Fibroblast of lung (primary cell): ENCODE measurements around the gene GPR12. TPM values are rescaled to one million over a fixed set of nuclear protein-coding genes. Genes with fewer than 3 reads are reported as not detected.
A peak's percentile ranks its signal among the peaks of the same experiment; 100 is the strongest.

Experiments
- DNase-seq, 2 donors: peaks; one replicate each; pipeline versions ENCODE4 v3.0.0 to v3.0.0-alpha.2; 2010; ENCODE audit warnings: low read depth in 2 of 2
- H2AFZ ChIP-seq: 2 replicates; pipeline ENCODE4 v1.5.1; 2012; ENCODE audit warnings: low read length, control low read depth, inconsistent platforms
- H3K27ac ChIP-seq: 2 replicates; pipeline ENCODE4 v1.5.1; 2011; ENCODE audit warnings: low read length, control low read depth; ENCODE audit not compliant: insufficient read depth
- H3K27me3 ChIP-seq: 2 replicates; pipeline ENCODE4 v1.5.1; 2011; ENCODE audit warnings: mild to moderate bottlenecking, low read length; ENCODE audit not compliant: control insufficient read depth, insufficient read depth
- H3K36me3 ChIP-seq: 2 replicates; pipeline ENCODE4 v1.5.1; 2011; ENCODE audit warnings: low read length; ENCODE audit not compliant: control insufficient read depth, insufficient read depth
- H3K4me1 ChIP-seq: 2 replicates; pipeline ENCODE4 v1.5.1; 2011; ENCODE audit warnings: low read length; ENCODE audit not compliant: control insufficient read depth, insufficient read depth; ENCODE audit errors: extremely low read depth
- H3K4me2 ChIP-seq: 2 replicates; pipeline ENCODE4 v1.5.1; 2011; ENCODE audit warnings: low read length, control low read depth; ENCODE audit not compliant: insufficient read depth; ENCODE audit errors: extremely low read depth
- H3K4me3 ChIP-seq, 4 experiments: fragments of 200-600 bp in 1 of 4; sonication (generic) in 1 of 4; replicated peaks in 1 of 4; 2 replicates each; pipeline ENCODE4 v1.5.1; 2011 to 2016; ENCODE audit warnings: low read length in 4 of 4, low read depth in 3 of 4, mild to moderate bottlenecking in 3 of 4, control low read depth in 2 of 4, inconsistent platforms in 1 of 4, mixed read lengths in 1 of 4; ENCODE audit not compliant: insufficient read depth in 1 of 4; ENCODE audit errors: control extremely low read depth in 1 of 4
- H3K79me2 ChIP-seq: 2 replicates; pipeline ENCODE4 v1.5.1; 2012; ENCODE audit warnings: mild to moderate bottlenecking, low read length, inconsistent platforms; ENCODE audit not compliant: control insufficient read depth, insufficient read depth
- H3K9ac ChIP-seq: 2 replicates; pipeline ENCODE4 v1.5.1; 2011; ENCODE audit warnings: mild to moderate bottlenecking, low read length, control low read depth; ENCODE audit not compliant: insufficient read depth
- H3K9me3 ChIP-seq: 2 replicates; pipeline ENCODE4 v1.5.1; 2012; ENCODE audit warnings: low read depth, low read length; ENCODE audit not compliant: control insufficient read depth, insufficient read depth
- H4K20me1 ChIP-seq: 2 replicates; pipeline ENCODE4 v1.5.1; 2011; ENCODE audit warnings: low read length; ENCODE audit not compliant: control insufficient read depth, insufficient read depth; ENCODE audit errors: extremely low read depth
- EZH2 ChIP-seq: IDR thresholded peaks from 2 replicates; pipeline ENCODE4 v1.5.1; 2012; ENCODE audit warnings: low read length, control low read depth, mild to moderate bottlenecking; ENCODE audit errors: missing control alignments
- polyA plus RNA-seq, 2 donors: library from polyadenylated mRNA; depleted of rRNA in 1 of 2; stranded (reverse) in 1 of 2; unstranded in 1 of 2; fragments of >200 nt; gene quantifications; 2 replicates each; pipeline ENCODE4 v1.2.1, GENCODE V29; 2011 to 2012; ENCODE audit warnings: missing spikeins in 1 of 2
- total RNA-seq: library from RNA; depleted of rRNA; stranded (reverse); fragments of >200 nt; gene quantifications from 2 replicates; pipeline ENCODE4 v1.2.1, GENCODE V29; 2014
- TF ChIP-seq, protein P1 (sequence below), 2 donors: IDR thresholded peaks in 1 of 2; conservative IDR thresholded peaks in 1 of 2; 1 replicate in 1 of 2; 2 replicates in 1 of 2; pipeline ENCODE4 v1.5.1; 2011 to 2012; ENCODE audit warnings: low read length in 2 of 2, control low read depth in 1 of 2, inconsistent platforms in 1 of 2, low read depth in 1 of 2, mild to moderate bottlenecking in 1 of 2

GPR12 gene
- total and polyA plus RNA-seq, 2 donors (not counting 1 experiment from before 2014, with no cell fraction given), result not detected

DNA sequence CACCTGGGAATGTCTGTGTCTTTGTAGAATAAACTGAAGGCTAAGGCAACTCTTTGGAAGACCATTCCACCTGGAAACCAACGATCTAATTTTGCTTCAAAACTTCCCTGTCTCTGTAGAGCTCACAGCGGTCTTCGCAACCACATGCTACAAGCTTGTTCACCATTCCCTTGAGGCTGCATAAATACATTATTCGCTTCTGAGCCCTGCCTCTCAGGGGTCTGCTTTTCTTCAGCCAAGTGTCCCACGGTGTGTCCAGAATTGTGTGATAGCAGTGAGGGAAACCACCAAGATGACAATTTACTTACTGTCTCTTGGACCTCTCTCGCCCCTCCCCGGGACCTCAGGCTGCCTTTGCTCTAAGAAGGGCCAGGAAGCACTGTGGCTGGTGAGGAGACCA lies 51.1 kb downstream of the GPR12 start:
- Histone ChIP-seq H4K20me1 (no peaks in the 10 kb centered on the region), H2AFZ (no peak overlapping the region), H3K4me1 (no peaks in the 10 kb centered on the region), H3K9me3 (no peaks in the 10 kb centered on the region), H3K36me3 (no peaks in the 10 kb centered on the region), H3K27ac (no peak overlapping the region), H3K4me3 (no peak overlapping the region), H3K9ac (no peak overlapping the region), H3K27me3 (peaks cover 4% of the 10 kb centered on the region), H3K4me2 (no peak overlapping the region), H3K79me2 (no peaks in the 10 kb centered on the region)
- no peak for DNase-seq
- no peak for TF ChIP-seq EZH2
- TF ChIP-seq, protein P1, sequence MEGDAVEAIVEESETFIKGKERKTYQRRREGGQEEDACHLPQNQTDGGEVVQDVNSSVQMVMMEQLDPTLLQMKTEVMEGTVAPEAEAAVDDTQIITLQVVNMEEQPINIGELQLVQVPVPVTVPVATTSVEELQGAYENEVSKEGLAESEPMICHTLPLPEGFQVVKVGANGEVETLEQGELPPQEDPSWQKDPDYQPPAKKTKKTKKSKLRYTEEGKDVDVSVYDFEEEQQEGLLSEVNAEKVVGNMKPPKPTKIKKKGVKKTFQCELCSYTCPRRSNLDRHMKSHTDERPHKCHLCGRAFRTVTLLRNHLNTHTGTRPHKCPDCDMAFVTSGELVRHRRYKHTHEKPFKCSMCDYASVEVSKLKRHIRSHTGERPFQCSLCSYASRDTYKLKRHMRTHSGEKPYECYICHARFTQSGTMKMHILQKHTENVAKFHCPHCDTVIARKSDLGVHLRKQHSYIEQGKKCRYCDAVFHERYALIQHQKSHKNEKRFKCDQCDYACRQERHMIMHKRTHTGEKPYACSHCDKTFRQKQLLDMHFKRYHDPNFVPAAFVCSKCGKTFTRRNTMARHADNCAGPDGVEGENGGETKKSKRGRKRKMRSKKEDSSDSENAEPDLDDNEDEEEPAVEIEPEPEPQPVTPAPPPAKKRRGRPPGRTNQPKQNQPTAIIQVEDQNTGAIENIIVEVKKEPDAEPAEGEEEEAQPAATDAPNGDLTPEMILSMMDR (conservative IDR thresholded peaks at IDR 0.05 in 1 of 2, IDR thresholded peaks at IDR 0.05 in 1 of 2; ENCODE audit: low read depth in 1 of 2, low read length in 2 of 2), result no peak

DNA sequence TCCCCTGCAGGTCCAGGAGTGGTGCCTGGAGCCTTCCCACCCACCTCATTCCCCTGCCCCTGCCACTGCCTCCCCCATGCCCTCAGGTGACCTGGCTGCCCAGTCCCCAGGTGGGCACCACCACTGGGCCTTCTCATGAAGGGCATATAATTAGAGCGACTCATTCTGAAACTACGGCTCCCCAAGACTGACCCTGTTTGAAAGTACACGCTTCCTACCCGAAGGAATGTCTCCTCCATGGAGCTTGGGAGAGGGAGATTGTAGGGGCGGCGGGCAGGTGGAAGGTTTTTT lies 52.6 kb downstream of the GPR12 start:
- Histone ChIP-seq H4K20me1 (no peaks in the 10 kb centered on the region), H3K4me1 (no peaks in the 10 kb centered on the region), H3K4me2 (no peak overlapping the region), H3K36me3 (no peaks in the 10 kb centered on the region), H3K79me2 (no peaks in the 10 kb centered on the region), H3K4me3 (no peak overlapping the region), H3K9me3 (no peaks in the 10 kb centered on the region), H3K9ac (no peak overlapping the region), H2AFZ (no peak overlapping the region), H3K27me3 (peaks cover 4% of the 10 kb centered on the region), H3K27ac (no peak overlapping the region)
- TF ChIP-seq, protein P1 (conservative IDR thresholded peaks at IDR 0.05 in 1 of 2, IDR thresholded peaks at IDR 0.05 in 1 of 2; ENCODE audit: low read depth in 1 of 2, low read length in 2 of 2), result no peak
- TF ChIP-seq EZH2, result no peak
- no peak for DNase-seq

DNA sequence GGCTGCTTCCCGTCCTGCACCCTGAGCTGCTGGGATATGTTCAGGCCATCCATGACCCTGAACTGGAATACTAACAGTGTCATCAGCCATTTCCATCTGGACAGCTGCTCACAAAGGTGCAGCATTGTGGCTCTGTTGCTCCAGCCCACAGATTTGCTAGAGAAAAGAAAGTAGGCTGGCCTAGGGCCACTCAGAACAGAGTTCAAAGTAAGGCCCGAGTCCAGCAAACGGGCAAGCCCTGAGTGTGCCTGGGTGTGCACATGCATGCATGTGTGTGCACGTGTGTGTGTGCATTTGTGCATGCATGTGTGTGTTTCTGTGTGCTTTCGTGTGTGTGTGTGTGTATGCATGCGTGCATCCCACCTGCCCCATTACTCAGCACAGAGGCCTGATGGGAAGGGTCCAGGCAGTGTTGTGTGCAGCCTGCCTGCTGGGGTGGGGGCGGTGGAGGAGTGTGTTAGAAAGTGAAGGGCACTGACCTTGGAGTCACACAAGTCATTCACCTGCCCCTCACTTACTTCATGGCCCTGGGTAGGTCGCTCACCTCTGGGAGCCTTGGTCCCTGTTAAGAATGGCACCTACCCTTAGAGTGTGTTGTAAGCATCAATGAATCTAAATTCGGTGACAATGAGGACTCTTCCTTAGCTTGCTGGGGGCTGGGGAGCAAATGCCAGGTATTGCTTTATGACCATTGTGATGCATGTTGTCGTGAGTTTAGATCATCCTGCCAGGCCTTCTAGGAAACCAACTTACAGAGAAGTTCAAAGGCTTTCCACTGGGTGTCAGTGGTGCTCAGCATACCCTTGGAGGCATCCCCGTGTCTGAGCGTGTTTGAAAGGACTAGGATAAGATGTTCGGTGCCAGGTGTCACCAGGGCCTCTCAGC lies 53.2 kb downstream of the GPR12 start:
- H3K4me2 ChIP-seq, result no peak overlapping the region
- H4K20me1 ChIP-seq, result no peaks in the 10 kb centered on the region
- H3K27me3 ChIP-seq, result peaks cover 4% of the 10 kb centered on the region
- no peak overlapping the region for H2AFZ ChIP-seq
- no peak overlapping the region for H3K4me3 ChIP-seq
- peak; percentile 34 to 46 for DNase-seq
- no peaks in the 10 kb centered on the region for H3K9me3 ChIP-seq
- no peaks in the 10 kb centered on the region for H3K4me1 ChIP-seq
- no peaks in the 10 kb centered on the region for H3K79me2 ChIP-seq
- no peaks in the 10 kb centered on the region for H3K36me3 ChIP-seq
- TF ChIP-seq EZH2, result no peak
- TF ChIP-seq, protein P1 (conservative IDR thresholded peaks at IDR 0.05 in 1 of 2, IDR thresholded peaks at IDR 0.05 in 1 of 2; ENCODE audit: low read depth in 1 of 2, low read length in 2 of 2), result peak; percentile 64 to 67
- no peak overlapping the region for H3K27ac ChIP-seq
- H3K9ac ChIP-seq, result no peak overlapping the region
